ES-I3 (cell line): Measurements from ENCODE around the gene CCSER1.
"Not testable (repeated sequence)": the region's sequence is repeated elsewhere in the genome, so short reads cannot be mapped to it uniquely, and the experiment has no call there.

ENCODE experiments used
- H3K36me3 ChIP-seq: 2 replicates; pipeline ENCODE4 v1.6.1; 2013; ENCODE audit warnings: mild to moderate bottlenecking, low read length, control low read depth, moderate library complexity; ENCODE audit not compliant: insufficient read depth
- H3K4me1 ChIP-seq: 2 replicates; pipeline ENCODE4 v1.6.1; 2013; ENCODE audit warnings: mild to moderate bottlenecking, control low read depth, low read length; ENCODE audit not compliant: insufficient read depth
- H3K9ac ChIP-seq: 2 replicates; pipeline ENCODE4 v1.6.1; 2013; ENCODE audit warnings: low read depth, mild to moderate bottlenecking, low read length, moderate library complexity
- H3K9me3 ChIP-seq: 2 replicates; pipeline ENCODE4 v1.6.1; 2013; ENCODE audit warnings: mild to moderate bottlenecking, low read length, moderate library complexity; ENCODE audit not compliant: control insufficient read depth, insufficient read depth

Gene CCSER1

GRCh38 chr4:91325495-91325894 is 1198.3 kb downstream of the CCSER1 start:
- Histone ChIP-seq H3K9me3 (peaks cover 24% of the 10 kb centered on the region), H3K4me1 (no peaks in the 10 kb centered on the region), H3K36me3 (no peaks in the 10 kb centered on the region), H3K9ac (no peak overlapping the region)

GRCh38 chr4:91326167-91326566 is 1199.0 kb downstream of the CCSER1 start:
- not testable (repeated sequence) for H3K36me3 ChIP-seq, H3K4me1 ChIP-seq, H3K9ac ChIP-seq
- peaks cover 24% of the 10 kb centered on the region for H3K9me3 ChIP-seq

- H3K36me3 ChIP-seq = no peaks in the 10 kb centered on the region
These were observed 1203.5 kb downstream of the CCSER1 start for GRCh38 chr4:91330555-91331137.

GRCh38 chr4:91340822-91341221 is 1213.6 kb downstream of the CCSER1 start:
- no peak overlapping the region for H3K9ac ChIP-seq
- no peaks in the 10 kb centered on the region for H3K36me3 ChIP-seq
- H3K9me3 ChIP-seq = no peaks in the 10 kb centered on the region
- H3K4me1 ChIP-seq = no peaks in the 10 kb centered on the region

More at GRCh38 chr4:91330555-91331137, 1203.5 kb downstream of the CCSER1 start:
- Histone ChIP-seq H3K9me3 (peaks cover 21% of the 10 kb centered on the region), H3K9ac (no peak overlapping the region), H3K4me1 (no peaks in the 10 kb centered on the region)

- H3K36me3 ChIP-seq = no peaks in the 10 kb centered on the region
These were observed 1218.4 kb downstream of the CCSER1 start for GRCh38 chr4:91345632-91346031.

GRCh38 chr4:91356496-91356895 is 1229.3 kb downstream of the CCSER1 start:
- H3K36me3 ChIP-seq, H3K4me1 ChIP-seq, H3K9me3 ChIP-seq, H3K9ac ChIP-seq: not testable (repeated sequence)

More at GRCh38 chr4:91345632-91346031, 1218.4 kb downstream of the CCSER1 start:
- H3K4me1 ChIP-seq = no peaks in the 10 kb centered on the region
- H3K9ac ChIP-seq = no peak overlapping the region
- H3K9me3 ChIP-seq = no peaks in the 10 kb centered on the region

- not testable (repeated sequence) for H3K9ac ChIP-seq, H3K36me3 ChIP-seq, H3K9me3 ChIP-seq, H3K4me1 ChIP-seq
These were observed 1230.8 kb downstream of the CCSER1 start for GRCh38 chr4:91358016-91358415.

- not testable (repeated sequence) for H3K36me3 ChIP-seq, H3K9me3 ChIP-seq, H3K9ac ChIP-seq, H3K4me1 ChIP-seq
These were observed 1231.4 kb downstream of the CCSER1 start for GRCh38 chr4:91358621-91359020.

- Histone ChIP-seq H3K9ac (no peak overlapping the region), H3K4me1 (no peaks in the 10 kb centered on the region)
These were observed 1232.1 kb downstream of the CCSER1 start for GRCh38 chr4:91359041-91360031.

GRCh38 chr4:91362125-91362524 is 1234.9 kb downstream of the CCSER1 start:
- H3K4me1 ChIP-seq = no peaks in the 10 kb centered on the region

More at GRCh38 chr4:91359041-91360031, 1232.1 kb downstream of the CCSER1 start:
- Histone ChIP-seq H3K9me3 (no peaks in the 10 kb centered on the region), H3K36me3 (no peaks in the 10 kb centered on the region)

GRCh38 chr4:91366554-91366953 is 1239.4 kb downstream of the CCSER1 start:
- H3K4me1 ChIP-seq = no peaks in the 10 kb centered on the region
- H3K9ac ChIP-seq = no peak overlapping the region
- H3K36me3 ChIP-seq = no peaks in the 10 kb centered on the region
- no peaks in the 10 kb centered on the region for H3K9me3 ChIP-seq

More at GRCh38 chr4:91362125-91362524, 1234.9 kb downstream of the CCSER1 start:
- no peak overlapping the region for H3K9ac ChIP-seq
- H3K36me3 ChIP-seq = no peaks in the 10 kb centered on the region
- H3K9me3 ChIP-seq = no peaks in the 10 kb centered on the region

- H3K4me1 ChIP-seq = no peaks in the 10 kb centered on the region
- no peak overlapping the region for H3K9ac ChIP-seq
- no peaks in the 10 kb centered on the region for H3K36me3 ChIP-seq
These were observed 1241.9 kb downstream of the CCSER1 start for GRCh38 chr4:91369116-91369515.

GRCh38 chr4:91373546-91373945 is 1246.4 kb downstream of the CCSER1 start:
- Histone ChIP-seq H3K4me1 (no peaks in the 10 kb centered on the region), H3K36me3 (no peaks in the 10 kb centered on the region)

More at GRCh38 chr4:91369116-91369515, 1241.9 kb downstream of the CCSER1 start:
- H3K9me3 ChIP-seq = no peaks in the 10 kb centered on the region

GRCh38 chr4:91405431-91405830 is 1278.2 kb downstream of the CCSER1 start:
- not testable (repeated sequence) for H3K9ac ChIP-seq

More at GRCh38 chr4:91373546-91373945, 1246.4 kb downstream of the CCSER1 start:
- no peak overlapping the region for H3K9ac ChIP-seq
- H3K9me3 ChIP-seq = no peaks in the 10 kb centered on the region

GRCh38 chr4:91422011-91422410 is 1294.8 kb downstream of the CCSER1 start:
- Histone ChIP-seq H3K9me3 (no peaks in the 10 kb centered on the region), H3K4me1 (peaks cover 3% of the 10 kb centered on the region; the same call in 1 of the 2 replicates), H3K36me3 (no peaks in the 10 kb centered on the region), H3K9ac (no peak overlapping the region)

More at GRCh38 chr4:91405431-91405830, 1278.2 kb downstream of the CCSER1 start:
- not testable (repeated sequence) for H3K4me1 ChIP-seq, H3K9me3 ChIP-seq, H3K36me3 ChIP-seq
